Lower lobe of right lung (tissue), 2 donors: ENCODE results near the gene PRDM1. TPM values are rescaled to one million over a fixed set of nuclear protein-coding genes. Genes with fewer than 3 reads are reported as not detected.

ENCODE experiments used
- ATAC-seq, 2 donors: fragments of 200-7000 bp; cut with Tn5 transposase; one replicate each; pipeline ENCODE4 v1.9.1; 2020 to 2022; ENCODE audit warnings: mild to moderate bottlenecking in 2 of 2, moderate library complexity in 2 of 2
- DNase-seq: peaks from one replicate; pipeline ENCODE4 v3.0.0-alpha.2; 2020
- H3K27ac ChIP-seq: fragments of 200-600 bp; one replicate; pipeline ENCODE4 v1.8.0; 2022
- H3K27me3 ChIP-seq: fragments of 200-600 bp; one replicate; pipeline ENCODE4 v1.8.0; 2022; ENCODE audit warnings: low read depth
- H3K36me3 ChIP-seq: fragments of 200-600 bp; one replicate; pipeline ENCODE4 v1.8.0; 2022; ENCODE audit warnings: mild to moderate bottlenecking
- H3K4me1 ChIP-seq: fragments of 200-600 bp; one replicate; pipeline ENCODE4 v1.8.0; 2022
- H3K4me3 ChIP-seq: fragments of 200-600 bp; one replicate; pipeline ENCODE4 v1.8.0; 2022; ENCODE audit warnings: mild to moderate bottlenecking
- H3K9me3 ChIP-seq: fragments of 200-600 bp; one replicate; pipeline ENCODE4 v1.8.0; 2022
- CTCF ChIP-seq: fragments of 200-600 bp; IDR thresholded peaks from one replicate; pipeline ENCODE4 v1.8.0; 2022; ENCODE audit warnings: antibody characterized with exemption, mild to moderate bottlenecking
- intact Hi-C: fragments of 100-400 bp; cut with DNase I; formaldehyde crosslinking; loops from one replicate; pipeline ENCODE4 v1.11.0; 2022
- total RNA-seq: library from RNA; stranded (reverse); fragmentation: NEBNext Ultra II Directional; extraction: Animal tissue kit (Norgen Biotek cat#: 25700); gene quantifications from one replicate; pipeline ENCODE4 v1.2.1, GENCODE V29; 2021
- donor health status: DM: no; HTN: yes; CAD: no; lungs with severe emphysema.

The PRDM1 gene
- total RNA-seq, 1 donor from 2014 or later = 13.9 TPM

GRCh38 chr6:106122306-106122918 lies 36.3 kb downstream of the PRDM1 start:
- intact Hi-C loops = no loop called here
- ATAC-seq (no peak), DNase-seq (no peak)
- H3K4me3 ChIP-seq = no peak overlapping the region
- TF ChIP-seq CTCF = no peak
- no peaks in the 10 kb centered on the region for H3K9me3 ChIP-seq
- H3K27ac ChIP-seq = no peak overlapping the region
- no peaks in the 10 kb centered on the region for H3K4me1 ChIP-seq
- no peaks in the 10 kb centered on the region for H3K27me3 ChIP-seq
- H3K36me3 ChIP-seq = no peaks in the 10 kb centered on the region

GRCh38 chr6:106122938-106123656 lies 37.0 kb downstream of the PRDM1 start:
- TF ChIP-seq CTCF = no peak
- Histone ChIP-seq H3K27ac (no peak overlapping the region), H3K27me3 (no peaks in the 10 kb centered on the region), H3K9me3 (no peaks in the 10 kb centered on the region), H3K36me3 (no peaks in the 10 kb centered on the region), H3K4me3 (no peak overlapping the region), H3K4me1 (no peaks in the 10 kb centered on the region)
- ATAC-seq (no peak), DNase-seq (no peak)
- intact Hi-C loops = no loop called here

GRCh38 chr6:106124015-106124414 lies 37.9 kb downstream of the PRDM1 start:
- no peaks in the 10 kb centered on the region for H3K4me1 ChIP-seq
- no peak overlapping the region for H3K4me3 ChIP-seq
- DNase-seq (no peak), ATAC-seq (no peak)
- no peak overlapping the region for H3K27ac ChIP-seq
- no peak for TF ChIP-seq CTCF
- H3K9me3 ChIP-seq = no peaks in the 10 kb centered on the region
- H3K36me3 ChIP-seq = no peaks in the 10 kb centered on the region
- intact Hi-C loops = no loop called here
- no peaks in the 10 kb centered on the region for H3K27me3 ChIP-seq

- ATAC-seq = no peak
- Histone ChIP-seq H3K27ac (no peak overlapping the region), H3K27me3 (no peaks in the 10 kb centered on the region), H3K36me3 (no peaks in the 10 kb centered on the region), H3K4me1 (no peaks in the 10 kb centered on the region), H3K9me3 (no peaks in the 10 kb centered on the region), H3K4me3 (no peak overlapping the region)
- DNase-seq = no peak
- no peak for TF ChIP-seq CTCF
- intact Hi-C loops = no loop called here
These were observed 38.6 kb downstream of the PRDM1 start for GRCh38 chr6:106124437-106125430.

- H3K4me3 ChIP-seq = no peak overlapping the region
- no peak for ATAC-seq
- no peaks in the 10 kb centered on the region for H3K27me3 ChIP-seq
- no peaks in the 10 kb centered on the region for H3K4me1 ChIP-seq
- H3K36me3 ChIP-seq = no peaks in the 10 kb centered on the region
- no peak for DNase-seq
- intact Hi-C loops = no loop called here
- H3K27ac ChIP-seq = no peak overlapping the region
- no peak for TF ChIP-seq CTCF
- no peaks in the 10 kb centered on the region for H3K9me3 ChIP-seq
These were observed 39.8 kb downstream of the PRDM1 start for GRCh38 chr6:106125925-106126435.
